Peyer's patch (tissue), 4 donors: ENCODE results near the gene ATP6V1F.

Experiments
- CTCF ChIP-seq, 6 experiments: fragments of 450-650 bp in 4 of 6; fragments of 200-600 bp in 2 of 6; sonication (generic) in 1 of 6; IDR thresholded peaks; one replicate each; pipeline ENCODE4 v1.5.1; 2017 to 2019; ENCODE audit warnings: antibody characterized with exemption in 6 of 6, mild to moderate bottlenecking in 3 of 6, moderate library complexity in 1 of 6
- POLR2A ChIP-seq, 2 donors: fragments of 450-650 bp; IDR thresholded peaks; one replicate each; pipeline ENCODE4 v1.5.1; 2017; ENCODE audit warnings: antibody characterized with exemption in 2 of 2, mild to moderate bottlenecking in 2 of 2, moderate library complexity in 2 of 2

GRCh38 chr7:128865996-128866877, 3.6 kb downstream of the ATP6V1F start:
- TF ChIP-seq POLR2A (IDR thresholded peaks at IDR 0.05) (no peak), CTCF (IDR thresholded peaks at IDR 0.05) (no peak)
